Ureter (tissue), 1 donor: Measurements from ENCODE around the gene CCDC185. TPM values are rescaled to one million over a fixed set of nuclear protein-coding genes. Genes with fewer than 3 reads are reported as not detected.

Source experiments
- DNase-seq: peaks from one replicate; pipeline ENCODE4 v3.0.0-alpha.2; 2020; ENCODE audit warnings: low spot score
- total RNA-seq: library from RNA; stranded (reverse); gene quantifications from one replicate; pipeline ENCODE4 v1.2.4, GENCODE V29; 2023
- donor health status: DM: yes; HTN: yes; CAD: no.

CCDC185 gene
- total RNA-seq, 1 donor from 2014 or later = not detected

DNA sequence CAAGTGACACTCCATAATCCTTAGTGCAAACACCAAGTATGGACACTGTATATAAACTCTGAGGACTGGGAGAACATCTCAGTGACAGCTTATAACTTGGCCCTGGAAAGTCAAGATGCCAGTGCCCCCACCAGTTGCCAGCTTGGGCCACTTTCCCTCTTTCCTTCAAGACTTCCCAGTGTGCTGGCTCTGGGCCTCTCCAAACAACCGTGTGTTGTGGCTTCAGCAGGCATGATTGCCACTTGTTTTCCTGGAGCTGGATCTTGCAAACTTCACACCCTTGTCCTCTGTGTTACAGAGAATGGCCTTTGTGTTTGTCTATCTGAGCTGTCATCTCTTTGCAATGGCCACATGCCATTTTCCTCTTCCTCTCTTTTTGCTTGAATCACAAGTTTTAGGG is 37.0 kb downstream of the CCDC185 start:
- no peak for DNase-seq

DNA sequence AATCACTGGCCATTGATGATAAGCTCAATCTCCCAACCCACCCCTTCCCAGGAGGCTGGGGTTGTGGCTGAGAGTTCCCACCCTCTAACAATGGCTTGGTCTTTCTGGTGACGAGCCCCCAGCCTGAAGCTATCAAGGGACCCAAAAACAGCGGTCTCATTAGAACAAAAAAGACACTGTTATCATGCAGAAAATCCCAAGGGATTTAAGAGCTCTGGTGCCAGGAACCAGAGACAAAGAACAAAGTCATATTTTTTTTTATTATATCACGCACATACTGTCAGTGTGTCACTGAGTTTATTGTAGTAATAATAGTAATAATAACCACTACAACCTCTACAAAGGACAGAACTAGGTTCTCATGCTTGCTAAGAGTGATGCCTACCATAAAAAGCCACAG is 43.9 kb downstream of the CCDC185 start:
- no peak for DNase-seq

DNA sequence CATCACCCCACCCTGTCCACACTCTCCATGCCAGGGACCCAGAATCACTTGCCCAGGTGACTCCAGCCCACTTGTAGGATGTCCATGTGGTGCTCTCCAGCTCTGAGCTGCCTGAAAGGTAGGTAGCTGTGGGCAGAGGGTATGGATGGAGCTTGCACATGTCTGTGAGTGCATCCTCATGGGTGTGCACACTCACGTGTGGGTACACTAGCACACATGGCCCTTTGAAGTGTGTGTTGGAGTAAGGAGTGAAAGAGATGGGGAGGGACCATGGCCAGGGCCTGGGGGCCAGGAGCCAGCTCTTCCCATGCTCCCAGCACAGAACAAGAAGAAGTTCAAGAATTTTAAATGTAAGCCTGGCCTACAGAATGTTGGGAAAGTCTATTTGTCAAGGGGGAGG is 50.2 kb downstream of the CCDC185 start:
- DNase-seq = no peak

DNA sequence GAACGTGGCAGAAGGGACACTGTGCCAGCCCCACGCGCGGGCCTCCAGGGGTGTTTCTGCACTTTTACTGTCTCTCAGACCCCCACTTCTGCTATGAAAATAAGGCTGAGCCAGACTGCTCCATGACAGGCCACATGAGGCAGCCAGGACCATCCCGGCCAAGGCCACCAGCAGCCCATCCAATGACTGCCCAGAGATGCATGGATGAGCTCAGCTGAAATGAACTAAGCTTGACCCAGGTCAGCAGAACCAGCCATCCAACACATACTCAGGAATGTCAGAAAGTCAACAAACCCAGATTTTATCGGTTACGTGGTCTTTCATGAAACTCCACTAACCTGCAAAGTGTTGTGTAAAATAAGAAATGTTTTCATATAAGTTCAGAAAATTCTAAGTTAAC is 51.2 kb downstream of the CCDC185 start:
- no peak for DNase-seq

Other genes with a start within 250 kb of the CCDC185 start
- 21.9 TPM for gene SUSD4, start 29.2 kb upstream of the CCDC185 start, total RNA-seq